K562 (cell line): Measurements from ENCODE around the gene PRSS50. TPM values are rescaled to one million over a fixed set of nuclear protein-coding genes. Genes with fewer than 3 reads are reported as not detected.
A peak's percentile ranks its signal among the peaks of the same experiment; 100 is the strongest.

Experiments used
- ATAC-seq: fragments of 200-7000 bp; cut with Tn5 transposase; 3 replicates; pipeline ENCODE4 v1.9.1; 2020; ENCODE audit warnings: moderate library complexity
- BruUV-seq: library from RNA; stranded (reverse); fragments of 400-500 nt; replicated peaks from 2 replicates; lab custom pipeline; 2021; lab: Mats Ljungman, UMichigan
- CTCF ChIA-PET: fragments of 300-600 bp; formaldehyde crosslinking; extraction: SDS; loops from one replicate; lab custom pipeline; 2021; ENCODE audit warnings: low intra/inter-chr PET ratio; lab: Yijun Ruan, JAX
- POLR2A ChIA-PET: fragments of 300-600, 350-650 bp; sonication (Branson Sonifier 250); formaldehyde crosslinking; extraction: SDS; loops from one replicate; lab custom pipeline; 2021; ENCODE audit warnings: antibody characterized with exemption, inconsistent platforms; lab: Yijun Ruan, JAX
- DNase-seq, 4 experiments: peaks; one replicate each; pipeline versions ENCODE4 v3.0.0 to v3.0.0-alpha.2; 2011 to 2018; ENCODE audit warnings: low spot score in 3 of 4, mixed read lengths in 3 of 4; ENCODE audit errors: extremely low read depth in 1 of 4
- FAIRE-seq: peaks from 2 replicates; lab custom pipeline; 2011; peaks lifted over from hg19 to GRCh38; lab: Jason Lieb, UNC
- H2AFZ ChIP-seq: 2 replicates; pipeline ENCODE4 v1.6.0; 2011; ENCODE audit warnings: low read depth, low read length, control low read depth, inconsistent platforms
- H3K27ac ChIP-seq: fragments of 200-600 bp; 3 replicates; pipeline ENCODE4 v1.8.0; 2011; ENCODE audit warnings: low read depth, mild to moderate bottlenecking, control low read depth, inconsistent platforms, low read length, moderate library complexity, mixed read lengths; ENCODE audit errors: extremely low read depth
- H3K27me3 ChIP-seq, 2 experiments: fragments of 300-600 bp in 1 of 2; 2 replicates in 1 of 2; 3 replicates in 1 of 2; pipeline versions ENCODE4 v1.6.0 to v1.8.0; 2011; ENCODE audit warnings: inconsistent platforms in 2 of 2, low read length in 2 of 2, mild to moderate bottlenecking in 1 of 2, mixed read lengths in 1 of 2, moderate library complexity in 1 of 2; ENCODE audit not compliant: control insufficient read depth in 2 of 2, insufficient read depth in 2 of 2
- H3K36me3 ChIP-seq: fragments of 300-600 bp; 3 replicates; pipeline ENCODE4 v1.8.0; 2011; ENCODE audit warnings: mild to moderate bottlenecking, low read length, inconsistent platforms; ENCODE audit not compliant: control insufficient read depth, insufficient read depth
- H3K4me1 ChIP-seq, 2 experiments: fragments of 200-600 bp in 1 of 2; replicated peaks in 1 of 2; 2 replicates in 1 of 2; 3 replicates in 1 of 2; pipeline versions ENCODE4 v1.5.1 to v1.8.0; 2011; ENCODE audit warnings: inconsistent platforms in 2 of 2, low read length in 2 of 2, mild to moderate bottlenecking in 1 of 2, mixed read lengths in 1 of 2, moderate library complexity in 1 of 2; ENCODE audit not compliant: control insufficient read depth in 2 of 2, insufficient read depth in 2 of 2
- H3K4me2 ChIP-seq: 2 replicates; pipeline ENCODE4 v1.6.1; 2011; ENCODE audit warnings: low read length, control low read depth, inconsistent platforms, mixed read lengths; ENCODE audit not compliant: insufficient read depth
- H3K4me3 ChIP-seq: fragments of 200-600 bp; sonication (generic), shearing (Covaris generic); 2 replicates; pipeline ENCODE4 v1.5.1; 2016; ENCODE audit warnings: control low read depth, inconsistent platforms
- H3K79me2 ChIP-seq: fragments of 200-600 bp; 3 replicates; pipeline ENCODE4 v1.8.0; 2011; ENCODE audit warnings: low read length, inconsistent platforms; ENCODE audit not compliant: control insufficient read depth, insufficient read depth
- H3K9ac ChIP-seq, 2 experiments: 2 replicates each; pipeline versions ENCODE4 v1.6.0 to v1.6.1; 2011; ENCODE audit warnings: low read depth in 2 of 2, low read length in 2 of 2, control low read depth in 1 of 2, inconsistent platforms in 1 of 2, mild to moderate bottlenecking in 1 of 2, mixed read lengths in 1 of 2; ENCODE audit not compliant: insufficient read depth in 1 of 2
- H3K9me1 ChIP-seq: one replicate; pipeline ENCODE4 v1.6.0; 2011; ENCODE audit warnings: inconsistent platforms, mild to moderate bottlenecking, low read length, moderate library complexity; ENCODE audit not compliant: control insufficient read depth, insufficient read depth
- H3K9me3 ChIP-seq: replicated peaks from 2 replicates; pipeline ENCODE4 v1.5.1; 2011; ENCODE audit warnings: low read depth, low read length, inconsistent platforms; ENCODE audit not compliant: control insufficient read depth, insufficient read depth
- H4K20me1 ChIP-seq: replicated peaks from 2 replicates; pipeline ENCODE4 v1.6.1; 2011; ENCODE audit warnings: low read length, inconsistent platforms, mixed read lengths; ENCODE audit not compliant: control insufficient read depth, insufficient read depth
- BCOR ChIP-seq: fragments of 450-650 bp; IDR thresholded peaks from 2 replicates; pipeline ENCODE4 v1.6.1; 2016
- DIDO1 ChIP-seq: fragments of 450-650 bp; IDR thresholded peaks from 2 replicates; pipeline ENCODE4 v1.6.1; 2016; ENCODE audit warnings: low read depth, missing biosample characterization, missing genetic modification characterization
- ZNF146 ChIP-seq: IDR thresholded peaks from one replicate; pipeline ENCODE4 v1.6.1; 2018; ENCODE audit warnings: missing compliant biosample characterization; ENCODE audit not compliant: unreplicated experiment
- ZNF512 ChIP-seq: IDR thresholded peaks from 2 replicates; pipeline ENCODE4 v1.6.1; 2016; ENCODE audit warnings: missing genetic modification characterization, missing compliant biosample characterization
- WGBS: fragments of 100-300 bp; shearing (Covaris generic); methylation state at CpG from one replicate; pipeline ENCODE4 v1.1.6; 2016; ENCODE audit warnings: low coverage, mixed read lengths; ENCODE audit not compliant: insufficient coverage; ENCODE audit errors: missing lambda C conversion rate; 5-methylcytosine and 5-hydroxymethylcytosine counted together
- in situ Hi-C: fragments of 300-500 bp; cut with MboI; formaldehyde crosslinking; loops from 4 replicates; pipeline ENCODE4 v1.15.0; 2018; ENCODE audit warnings: inconsistent platforms, mixed read lengths
- intact Hi-C: fragments of 100-400 bp; cut with micrococcal nuclease; formaldehyde crosslinking; loops from 2 replicates; pipeline ENCODE4 v1.14.2; 2022
- polyA plus RNA-seq, 8 experiments: library from polyadenylated mRNA; depleted of rRNA in 4 of 8; stranded (reverse) in 5 of 8; unstranded in 3 of 8; fragments of >200 nt; fragmentation: Nextera tagmentation in 2 of 8; fragmentation: Illumina TruSeq in 1 of 8; extraction: Ambion mirVana in 2 of 8; extraction: Trizol in 1 of 8; gene quantifications; 2 replicates each; pipeline versions ENCODE4 v1.2.1 to v1.2.3, GENCODE V29; 2011 to 2014; ENCODE audit warnings: inconsistent platforms in 1 of 8, missing spikeins in 1 of 8
- total RNA-seq, 7 experiments: library from RNA; depleted of rRNA in 6 of 7; stranded (reverse); fragments of >200 nt in 6 of 7; fragmentation: Illumina TruSeq in 2 of 7; extraction: Trizol in 2 of 7; gene quantifications; 2 replicates each; pipeline versions ENCODE4 v1.2.1 to v1.2.3, GENCODE V29; 2011 to 2021; ENCODE audit warnings: low replicate concordance in 1 of 7

PRSS50 gene
- total and polyA plus RNA-seq, 9 of the 15 experiments (the other 6 are each of a cell fraction or from before 2014, with no cell fraction given), result 0.01 TPM; not detected in 8

GRCh38 chr3:46721009-46721408, 3.3 kb upstream of the PRSS50 start:
- Histone ChIP-seq H3K4me1 (peaks cover 0 to 10% of the 10 kb centered on the region in 2 experiments; a peak in 1 of 5 replicates), H3K27me3 (peaks cover 8 to 42% of the 10 kb centered on the region in 2 experiments), H3K36me3 (no peaks in the 10 kb centered on the region), H3K9me1 (no peaks in the 10 kb centered on the region), H3K9me3 (no peaks in the 10 kb centered on the region), H4K20me1 (no peaks in the 10 kb centered on the region), H3K4me2 (no peak overlapping the region), H3K79me2 (no peaks in the 10 kb centered on the region), H3K27ac (no peak overlapping the region), H3K9ac (no peak overlapping the region), H2AFZ (no peak overlapping the region), H3K4me3 (no peak overlapping the region)
- DNase-seq (no peak), FAIRE-seq (no peak), ATAC-seq (no peak)
- ChIA-PET POLR2A (interaction anchor here (0.7 kb wide), 1 partner anchor 171 kb away, joined by 3 read pairs; no protein-coding TSS in a partner anchor), CTCF (no interaction called here)
- TF ChIP-seq ZNF512 (tag) (no peak), BCOR (0 out of 2 replicates have a peak, but pooled peaks have one; percentile 12), ZNF146 (peak; percentile 89)
- in situ Hi-C loops (no loop called here), intact Hi-C loops (no loop called here)
- 35% methylated on average over 2 of the region's 2 CpGs for WGBS
- BruUV-seq, result no TSS peak

- H3K79me2 ChIP-seq, result no peaks in the 10 kb centered on the region
- H3K9me3 ChIP-seq, result no peaks in the 10 kb centered on the region
- H3K9me1 ChIP-seq, result no peaks in the 10 kb centered on the region
- ChIA-PET POLR2A (no interaction called here), CTCF (no interaction called here)
- BruUV-seq, result no TSS peak
- in situ Hi-C loops, result loop anchor here (5.0 to 10.0 kb wide), 2 partner anchors 177 to 635 kb away; no protein-coding TSS in a partner anchor
- no peak overlapping the region for H3K4me3 ChIP-seq
- FAIRE-seq (no peak), ATAC-seq (no peak), DNase-seq (no peak)
- no peaks in the 10 kb centered on the region for H3K36me3 ChIP-seq
- H3K4me2 ChIP-seq, result no peak overlapping the region
- H2AFZ ChIP-seq, result no peak overlapping the region
- no peak overlapping the region for H3K27ac ChIP-seq
- WGBS, result 1% methylated on average over 4 of the region's 4 CpGs
- H4K20me1 ChIP-seq, result peaks cover 4% of the 10 kb centered on the region; the same call in 1 of the 2 replicates
- intact Hi-C loops, result no loop called here
- H3K4me1 ChIP-seq, result peaks cover 0 to 10% of the 10 kb centered on the region in 2 experiments; a peak in 1 of 5 replicates
- peaks cover 11 to 53% of the 10 kb centered on the region in 2 experiments for H3K27me3 ChIP-seq
- no peak overlapping the region for H3K9ac ChIP-seq
- no peak for TF ChIP-seq DIDO1 (tag)
Measured at GRCh38 chr3:46719735-46720271, 2.1 kb upstream of the PRSS50 start.
